BLaER1 (cell line): ENCODE measurements around the gene IER2.
A peak's percentile ranks its signal among the peaks of the same experiment; 100 is the strongest.

Source experiments
- H3K27ac ChIP-seq: shearing (Covaris generic); formaldehyde crosslinking; 2 replicates; pipeline ENCODE4 v1.8.1; 2022
- H3K27me3 ChIP-seq: shearing (Covaris generic); formaldehyde crosslinking; 2 replicates; pipeline ENCODE4 v1.8.1; 2022
- H3K36me3 ChIP-seq: shearing (Covaris generic); formaldehyde crosslinking; 2 replicates; pipeline ENCODE4 v1.8.1; 2022
- H3K4me1 ChIP-seq: shearing (Covaris generic); formaldehyde crosslinking; 2 replicates; pipeline ENCODE4 v1.8.1; 2022
- H3K4me2 ChIP-seq: shearing (Covaris generic); formaldehyde crosslinking; 2 replicates; pipeline ENCODE4 v1.8.1; 2022
- H3K4me3 ChIP-seq: shearing (Covaris generic); formaldehyde crosslinking; 2 replicates; pipeline ENCODE4 v1.8.1; 2022
- H3K9ac ChIP-seq: shearing (Covaris generic); formaldehyde crosslinking; 2 replicates; pipeline ENCODE4 v1.8.1; 2022
- H3K9me3 ChIP-seq: shearing (Covaris generic); formaldehyde crosslinking; 2 replicates; pipeline ENCODE4 v1.8.1; 2022
- H4K20me1 ChIP-seq: shearing (Covaris generic); formaldehyde crosslinking; 2 replicates; pipeline ENCODE4 v1.8.1; 2022
- Cebpa-rat ChIP-seq: shearing (Covaris generic); IDR thresholded peaks from 2 replicates; pipeline ENCODE4 v1.8.1; 2022

The IER2 gene

GRCh38 chr19:13118424-13119193, 31.6 kb upstream of the IER2 start:
- Histone ChIP-seq H3K27me3 (no peaks in the 10 kb centered on the region), H3K27ac (peak overlapping the region; percentile 97), H3K36me3 (peaks cover 49% of the 10 kb centered on the region), H4K20me1 (peaks cover 47% of the 10 kb centered on the region), H3K4me2 (peak overlapping the region; percentile 92), H3K9ac (peak overlapping the region; percentile 98), H3K9me3 (no peaks in the 10 kb centered on the region), H3K4me1 (peaks cover 59% of the 10 kb centered on the region), H3K4me3 (peak overlapping the region; percentile 100)
- no peak for TF ChIP-seq Cebpa-rat

- peaks cover 61% of the 10 kb centered on the region for H3K4me1 ChIP-seq
- peaks cover 58% of the 10 kb centered on the region for H4K20me1 ChIP-seq
- H3K4me2 ChIP-seq: peak overlapping the region; percentile 92
- H3K27me3 ChIP-seq: no peaks in the 10 kb centered on the region
- peak overlapping the region; percentile 98 for H3K9ac ChIP-seq
- H3K9me3 ChIP-seq: no peaks in the 10 kb centered on the region
- peak overlapping the region; percentile 100 for H3K4me3 ChIP-seq
- TF ChIP-seq Cebpa-rat: no peak
- H3K36me3 ChIP-seq: peaks cover 49% of the 10 kb centered on the region
- peak overlapping the region; percentile 97 for H3K27ac ChIP-seq
Observed at GRCh38 chr19:13119627-13120026, 30.6 kb upstream of the IER2 start.

GRCh38 chr19:13120031-13120430, 30.2 kb upstream of the IER2 start:
- Histone ChIP-seq H3K9me3 (no peaks in the 10 kb centered on the region), H3K4me3 (peak overlapping the region; percentile 100), H3K36me3 (peaks cover 49% of the 10 kb centered on the region), H4K20me1 (peaks cover 62% of the 10 kb centered on the region), H3K9ac (peak overlapping the region; percentile 98), H3K4me2 (peak overlapping the region; percentile 92), H3K4me1 (peaks cover 61% of the 10 kb centered on the region), H3K27ac (peak overlapping the region; percentile 97; the same call in 1 of the 2 replicates), H3K27me3 (no peaks in the 10 kb centered on the region)
- TF ChIP-seq Cebpa-rat: no peak

- Histone ChIP-seq H3K27ac (no peak overlapping the region), H3K9me3 (no peaks in the 10 kb centered on the region), H3K4me3 (no peak overlapping the region), H4K20me1 (peaks cover 70% of the 10 kb centered on the region), H3K9ac (peak overlapping the region; percentile 98; the same call in 1 of the 2 replicates), H3K27me3 (no peaks in the 10 kb centered on the region), H3K36me3 (peaks cover 56% of the 10 kb centered on the region), H3K4me2 (0 out of 2 replicates have a peak overlapping the region, but pooled peaks have one; percentile 92), H3K4me1 (peaks cover 57% of the 10 kb centered on the region)
- TF ChIP-seq Cebpa-rat: no peak
Observed at GRCh38 chr19:13120817-13121216, 29.4 kb upstream of the IER2 start.

GRCh38 chr19:13121551-13122274, 28.5 kb upstream of the IER2 start:
- no peak for TF ChIP-seq Cebpa-rat
- Histone ChIP-seq H3K4me2 (peak overlapping the region; percentile 26; the same call in 1 of the 2 replicates), H3K4me3 (no peak overlapping the region), H3K9ac (peak overlapping the region; percentile 7), H3K27me3 (no peaks in the 10 kb centered on the region), H3K36me3 (peaks cover 65% of the 10 kb centered on the region), H3K4me1 (peaks cover 63% of the 10 kb centered on the region), H4K20me1 (peaks cover 78% of the 10 kb centered on the region), H3K27ac (0 out of 2 replicates have a peak overlapping the region, but pooled peaks have one; percentile 30), H3K9me3 (no peaks in the 10 kb centered on the region)

GRCh38 chr19:13122275-13122878, 27.8 kb upstream of the IER2 start:
- Histone ChIP-seq H3K36me3 (peaks cover 67% of the 10 kb centered on the region), H3K4me3 (no peak overlapping the region), H3K9me3 (no peaks in the 10 kb centered on the region), H4K20me1 (peaks cover 85% of the 10 kb centered on the region), H3K4me1 (peaks cover 63% of the 10 kb centered on the region), H3K4me2 (0 out of 2 replicates have a peak overlapping the region, but pooled peaks have one; percentile 26), H3K9ac (peak overlapping the region; percentile 7), H3K27me3 (no peaks in the 10 kb centered on the region), H3K27ac (0 out of 2 replicates have a peak overlapping the region, but pooled peaks have one; percentile 30)
- TF ChIP-seq Cebpa-rat: no peak

- Histone ChIP-seq H4K20me1 (peaks cover 94% of the 10 kb centered on the region), H3K9ac (no peak overlapping the region), H3K4me2 (no peak overlapping the region), H3K27ac (no peak overlapping the region), H3K4me1 (peaks cover 67% of the 10 kb centered on the region), H3K9me3 (no peaks in the 10 kb centered on the region), H3K4me3 (no peak overlapping the region), H3K27me3 (no peaks in the 10 kb centered on the region), H3K36me3 (peaks cover 72% of the 10 kb centered on the region)
- no peak for TF ChIP-seq Cebpa-rat
Observed at GRCh38 chr19:13122980-13123957, 26.9 kb upstream of the IER2 start.

- Histone ChIP-seq H4K20me1 (peaks cover 100% of the 10 kb centered on the region), H3K9ac (no peak overlapping the region), H3K36me3 (peaks cover 89% of the 10 kb centered on the region)
Observed at GRCh38 chr19:13127051-13127450, 23.2 kb upstream of the IER2 start.

More at GRCh38 chr19:13127051-13127450, 23.2 kb upstream of the IER2 start:
- peak overlapping the region; percentile 45 for H3K4me2 ChIP-seq
- peaks cover 48% of the 10 kb centered on the region for H3K4me1 ChIP-seq
- H3K4me3 ChIP-seq: no peak overlapping the region
- TF ChIP-seq Cebpa-rat: no peak
- H3K27me3 ChIP-seq: no peaks in the 10 kb centered on the region
- no peak overlapping the region for H3K27ac ChIP-seq
- no peaks in the 10 kb centered on the region for H3K9me3 ChIP-seq
